Body of pancreas (tissue), 4 donors: ENCODE results near the gene HYCC2. TPM values are rescaled to one million over a fixed set of nuclear protein-coding genes. Genes with fewer than 3 reads are reported as not detected.

Experiments
- ATAC-seq: fragments of 150-250 bp; one replicate; pipeline ENCODE4 v1.9.1; 2016
- DNase-seq, 4 donors: peaks; one replicate each; pipeline ENCODE4 v3.0.0-alpha.2; 2019
- H3K27ac ChIP-seq, 4 donors: fragments of 200-600 bp; sonication (generic); 1 replicate in 3 of 4; 2 replicates in 1 of 4; pipeline versions ENCODE4 v1.5.1 to v1.6.1; 2016 to 2019; ENCODE audit warnings: mild to moderate bottlenecking in 1 of 4, mixed read lengths in 1 of 4, moderate library complexity in 1 of 4
- H3K27me3 ChIP-seq, 2 donors: fragments of 200-600 bp; sonication (generic); one replicate each; pipeline ENCODE4 v1.6.0; 2016; ENCODE audit warnings: mild to moderate bottlenecking in 1 of 2
- H3K36me3 ChIP-seq, 2 donors: fragments of 200-600 bp; sonication (generic); replicated peaks in 1 of 2; 2 replicates each; pipeline ENCODE4 v1.5.1; 2016; ENCODE audit warnings: low read depth in 2 of 2; ENCODE audit not compliant: insufficient read depth in 1 of 2
- H3K4me1 ChIP-seq: fragments of 200-600 bp; sonication (generic); one replicate; pipeline ENCODE4 v1.6.0; 2016
- H3K4me3 ChIP-seq, 2 donors: fragments of 200-600 bp; sonication (generic); 1 replicate in 1 of 2; 2 replicates in 1 of 2; pipeline ENCODE4 v1.5.1; 2016 to 2019
- H3K9me3 ChIP-seq, 3 donors: fragments of 200-600 bp; sonication (generic); 1 replicate in 2 of 3; 2 replicates in 1 of 3; pipeline ENCODE4 v1.5.1; 2016
- POLR2A ChIP-seq, 3 donors: fragments of 450-650 bp; IDR thresholded peaks; one replicate each; pipeline ENCODE4 v1.6.1; 2016; ENCODE audit warnings: antibody characterized with exemption in 3 of 3, mild to moderate bottlenecking in 2 of 3
- intact Hi-C: fragments of 100-400 bp; cut with DNase I; formaldehyde crosslinking; loops from one replicate; pipeline ENCODE4 v1.15.1; 2023
- small RNA-seq: library from RNA; depleted of rRNA; stranded (forward); fragments of <200 nt; gene quantifications from one replicate; pipeline ENCODE3, GENCODE V24; 2016
- total RNA-seq, 2 donors: library from RNA; depleted of rRNA; stranded (reverse); fragments of >200 nt; gene quantifications; one replicate each; pipeline ENCODE4 v1.1.0, GENCODE V29; 2016
- TF ChIP-seq, protein P1 (sequence below), 7 experiments: fragments of 450-650 bp in 4 of 7; fragments of 200-600 bp in 3 of 7; sonication (generic) in 3 of 7; IDR thresholded peaks; one replicate each; pipeline ENCODE4 v1.5.1; 2016 to 2019; ENCODE audit warnings: antibody characterized with exemption in 7 of 7

The HYCC2 gene
- total RNA-seq, 2 donors from 2014 or later, result 9.3 to 24.7 TPM

DNA sequence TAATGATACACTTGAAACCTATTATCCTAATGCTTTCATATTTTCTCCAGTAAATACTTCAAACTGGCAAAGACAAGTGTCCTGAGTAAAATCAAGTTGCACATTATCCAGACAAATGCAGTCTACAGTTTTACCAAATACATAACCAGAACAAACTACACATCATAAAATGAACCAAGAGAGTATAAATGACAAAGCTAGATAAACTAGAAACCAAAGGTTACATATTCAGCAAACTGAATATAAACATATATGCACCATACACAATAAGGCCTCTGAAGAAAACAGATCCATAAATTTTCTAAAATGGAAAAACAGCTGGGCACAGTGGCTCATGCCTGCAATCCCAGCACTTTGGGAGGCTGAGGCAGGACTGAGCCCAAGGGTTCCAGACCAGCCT lies 47.0 kb downstream of the HYCC2 start:
- ATAC-seq (no peak), DNase-seq (no peak)
- H3K9me3 ChIP-seq, result no peaks in the 10 kb centered on the region
- no peaks in the 10 kb centered on the region for H3K4me1 ChIP-seq
- TF ChIP-seq, protein P1, sequence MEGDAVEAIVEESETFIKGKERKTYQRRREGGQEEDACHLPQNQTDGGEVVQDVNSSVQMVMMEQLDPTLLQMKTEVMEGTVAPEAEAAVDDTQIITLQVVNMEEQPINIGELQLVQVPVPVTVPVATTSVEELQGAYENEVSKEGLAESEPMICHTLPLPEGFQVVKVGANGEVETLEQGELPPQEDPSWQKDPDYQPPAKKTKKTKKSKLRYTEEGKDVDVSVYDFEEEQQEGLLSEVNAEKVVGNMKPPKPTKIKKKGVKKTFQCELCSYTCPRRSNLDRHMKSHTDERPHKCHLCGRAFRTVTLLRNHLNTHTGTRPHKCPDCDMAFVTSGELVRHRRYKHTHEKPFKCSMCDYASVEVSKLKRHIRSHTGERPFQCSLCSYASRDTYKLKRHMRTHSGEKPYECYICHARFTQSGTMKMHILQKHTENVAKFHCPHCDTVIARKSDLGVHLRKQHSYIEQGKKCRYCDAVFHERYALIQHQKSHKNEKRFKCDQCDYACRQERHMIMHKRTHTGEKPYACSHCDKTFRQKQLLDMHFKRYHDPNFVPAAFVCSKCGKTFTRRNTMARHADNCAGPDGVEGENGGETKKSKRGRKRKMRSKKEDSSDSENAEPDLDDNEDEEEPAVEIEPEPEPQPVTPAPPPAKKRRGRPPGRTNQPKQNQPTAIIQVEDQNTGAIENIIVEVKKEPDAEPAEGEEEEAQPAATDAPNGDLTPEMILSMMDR (IDR thresholded peaks at IDR 0.05), result no peak
- TF ChIP-seq POLR2A (IDR thresholded peaks at IDR 0.05), result no peak
- H3K36me3 ChIP-seq, result no peaks in the 10 kb centered on the region
- no peaks in the 10 kb centered on the region for H3K27me3 ChIP-seq
- intact Hi-C loops, result no loop called here
- H3K4me3 ChIP-seq, result no peak overlapping the region
- no peak overlapping the region for H3K27ac ChIP-seq

DNA sequence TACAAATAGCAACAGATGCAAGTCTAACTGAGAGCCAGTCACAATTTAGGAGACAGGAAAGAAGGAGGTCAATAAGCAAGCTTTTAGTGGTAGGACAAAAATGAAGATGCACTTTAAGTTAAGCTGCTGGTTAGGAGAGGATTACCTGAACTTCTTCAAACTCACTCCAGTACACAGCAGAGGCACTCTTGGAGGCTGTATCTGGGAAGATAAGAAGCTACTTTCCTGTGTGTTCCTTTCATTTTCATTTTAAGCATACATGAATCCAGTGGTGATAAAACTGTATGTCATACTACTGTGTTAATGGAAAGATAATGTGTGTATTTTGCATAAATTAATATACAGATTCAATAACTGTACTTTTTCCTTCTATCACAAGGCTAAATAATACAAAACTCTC lies 49.6 kb downstream of the HYCC2 start:
- no peak for DNase-seq

More for the DNA sequence above, 49.6 kb downstream of the HYCC2 start:
- H3K27me3 ChIP-seq, result no peaks in the 10 kb centered on the region
- H3K36me3 ChIP-seq, result no peaks in the 10 kb centered on the region
- no peak overlapping the region for H3K27ac ChIP-seq
- no peaks in the 10 kb centered on the region for H3K4me1 ChIP-seq
- no peak overlapping the region for H3K4me3 ChIP-seq
- intact Hi-C loops, result no loop called here
- H3K9me3 ChIP-seq, result no peaks in the 10 kb centered on the region
- ATAC-seq, result no peak
- no peak for TF ChIP-seq POLR2A (IDR thresholded peaks at IDR 0.05)
- TF ChIP-seq, protein P1 (IDR thresholded peaks at IDR 0.05), result no peak

Small RNA genes lying within 50 kb of the gene (small RNA-seq; reads per million reads assigned to genes)
- gene RNU6-1206P, result not detected

Other genes with a start within 250 kb of the HYCC2 start
- gene CLK1, start 207.0 kb downstream of the HYCC2 start, total RNA-seq, result 100 to 1,000 TPM; 143 to 151 TPM
- 1 to 10 TPM; 6.9 to 7.0 TPM for gene PPIL3, start 182.6 kb downstream of the HYCC2 start, total RNA-seq
- gene NIF3L1, start 182.3 kb downstream of the HYCC2 start, total RNA-seq, result 1 to 10 TPM; 7.3 to 7.6 TPM
- 10 to 100 TPM in 1 of 2 donors, 1 to 10 TPM in 1; 9.2 to 17.1 TPM for gene ORC2, start 108.0 kb downstream of the HYCC2 start, total RNA-seq
- gene NDUFB3, start 330 bp upstream of the HYCC2 start, total RNA-seq, result 10 to 100 TPM; 19.8 to 31.1 TPM
- gene CFLAR, start 44.5 kb upstream of the HYCC2 start, total RNA-seq, result 100 to 1,000 TPM in 1 of 2 donors, 10 to 100 TPM in 1; 83.3 to 113 TPM
- 1 to 10 TPM; 3.0 to 6.0 TPM for gene CASP10, start 111.5 kb upstream of the HYCC2 start, total RNA-seq
- 100 to 1,000 TPM in 1 of 2 donors, 10 to 100 TPM in 1; 13.2 to 161 TPM for gene CASP8, start 188.9 kb upstream of the HYCC2 start, total RNA-seq